ENCODE data around the gene CRCP.
"Not testable (repeated sequence)": the region's sequence is repeated elsewhere in the genome, so short reads cannot be mapped to it uniquely, and the experiment has no call there.

CRCP gene

GRCh38 chr7:66156035-66156434 is 41.4 kb downstream of the CRCP start:
- not testable (repeated sequence) for DNase-seq (ENCODE audit: low spot score)

- no peak for DNase-seq (ENCODE audit: low spot score)
Observed at GRCh38 chr7:66157060-66157459, 42.4 kb downstream of the CRCP start.

GRCh38 chr7:66162622-66163021 is 48.0 kb downstream of the CRCP start:
- no peak for DNase-seq (ENCODE audit: low spot score)

DNA sequence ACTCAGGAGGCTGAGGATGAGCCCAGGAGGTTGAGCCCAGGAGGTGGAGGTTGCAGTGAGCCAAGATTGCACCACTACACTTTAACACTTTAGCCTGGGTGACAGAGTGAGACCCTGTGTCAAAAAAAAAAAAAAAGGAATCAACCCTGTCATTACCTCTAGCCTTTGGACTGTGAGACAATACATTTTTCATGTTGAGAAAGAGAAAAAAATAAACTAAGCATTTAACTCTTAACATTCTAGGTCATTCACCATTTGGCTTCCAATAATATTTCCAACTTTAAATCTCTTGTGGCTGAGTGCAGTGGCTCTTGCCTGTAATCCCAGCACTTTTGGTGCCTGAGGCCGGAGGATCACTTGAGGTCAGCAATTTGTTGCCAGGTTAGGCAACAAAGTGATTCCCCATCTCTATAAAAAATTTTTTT is 48.6 kb downstream of the CRCP start:
- no peak for DNase-seq (ENCODE audit: low spot score)

DNA sequence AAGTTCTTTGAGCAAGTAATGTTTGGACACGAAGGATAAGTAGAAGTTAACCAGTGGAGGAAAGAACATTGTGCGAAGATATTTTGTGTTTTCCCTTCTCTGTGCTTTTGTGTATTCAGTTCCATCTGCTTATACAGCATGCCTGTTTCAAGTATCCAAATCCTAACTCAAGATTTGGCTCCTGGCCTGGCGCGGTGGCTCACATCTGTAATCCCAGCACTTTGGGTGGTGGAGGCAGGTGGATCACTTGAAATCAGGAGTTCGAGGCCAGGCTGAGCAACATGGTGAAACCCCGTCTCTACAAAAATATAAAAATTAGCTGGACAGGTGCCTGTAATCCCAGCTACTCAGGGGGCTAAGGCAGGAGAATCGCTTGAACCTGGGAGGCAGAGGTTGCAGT is 49.7 kb downstream of the CRCP start:
- DNase-seq (ENCODE audit: low spot score): no peak

- DNase-seq (ENCODE audit: low spot score): no peak
Observed at GRCh38 chr7:66167773-66168387, 53.2 kb downstream of the CRCP start.

- no peak for DNase-seq (ENCODE audit: low spot score)
Observed at GRCh38 chr7:66169616-66170015, 55.0 kb downstream of the CRCP start.

- DNase-seq (ENCODE audit: low spot score): no peak
Observed at GRCh38 chr7:66170309-66171231, 55.9 kb downstream of the CRCP start.

DNA sequence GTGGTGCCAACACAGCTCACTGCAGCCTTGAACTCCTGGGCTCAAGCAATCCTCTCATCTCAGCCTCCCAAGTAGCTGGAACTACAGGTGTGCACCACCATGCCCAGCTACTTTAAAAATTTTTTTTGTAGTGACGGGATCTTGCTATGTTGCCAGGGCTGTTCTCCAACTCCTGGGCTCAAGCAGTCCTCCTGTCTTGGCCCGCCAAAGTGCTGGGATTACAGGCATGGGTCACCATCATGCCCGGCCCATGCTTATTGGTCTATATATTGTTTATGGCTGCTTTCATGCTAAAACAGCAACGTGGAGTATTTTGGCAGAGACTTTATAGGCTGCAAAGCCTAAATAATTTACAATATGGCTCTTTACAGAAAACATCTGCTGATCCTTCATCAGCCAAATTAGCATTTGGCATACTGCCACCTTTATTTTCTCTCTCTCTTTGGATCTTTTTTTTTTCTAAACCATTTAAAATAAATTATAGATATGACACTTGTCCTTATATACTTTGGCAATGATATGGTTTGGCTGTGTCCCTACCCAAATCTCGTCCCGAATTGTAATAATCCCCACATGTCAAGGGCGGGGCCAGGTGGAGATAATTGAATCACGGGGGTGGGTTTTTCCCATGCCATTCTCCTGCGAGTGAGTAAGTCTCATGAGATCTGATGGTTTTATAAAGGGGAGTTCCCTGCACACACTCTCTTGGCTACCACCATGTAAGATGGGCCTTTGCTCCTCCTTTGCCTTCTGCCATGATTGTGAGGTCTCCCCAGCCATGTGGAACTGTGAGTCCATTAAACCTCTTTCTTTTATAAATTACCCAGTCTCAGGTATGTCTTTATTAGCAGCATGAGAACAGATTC is 58.1 kb downstream of the CRCP start:
- not testable (repeated sequence) for DNase-seq (ENCODE audit: low spot score)

DNA sequence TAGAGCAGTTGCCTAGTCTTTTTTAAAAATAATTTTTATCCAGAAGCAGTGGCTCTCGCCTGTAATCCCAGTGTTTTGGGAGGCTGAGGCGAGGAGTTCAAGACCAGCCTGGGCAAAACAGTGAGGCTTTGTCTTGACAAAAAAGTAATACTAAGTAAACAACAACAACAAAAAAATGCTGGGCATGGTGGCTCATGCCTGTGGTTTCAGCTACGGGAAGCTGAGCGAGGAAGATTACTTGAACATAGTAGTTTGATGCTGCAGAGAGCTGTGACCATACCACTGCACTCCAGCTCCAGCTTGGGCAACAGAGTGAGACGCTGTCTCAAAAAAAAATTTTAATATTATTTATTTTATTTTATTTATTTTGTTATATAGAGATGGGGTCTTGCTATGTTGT is 59.2 kb downstream of the CRCP start:
- DNase-seq (ENCODE audit: low spot score): no peak

DNA sequence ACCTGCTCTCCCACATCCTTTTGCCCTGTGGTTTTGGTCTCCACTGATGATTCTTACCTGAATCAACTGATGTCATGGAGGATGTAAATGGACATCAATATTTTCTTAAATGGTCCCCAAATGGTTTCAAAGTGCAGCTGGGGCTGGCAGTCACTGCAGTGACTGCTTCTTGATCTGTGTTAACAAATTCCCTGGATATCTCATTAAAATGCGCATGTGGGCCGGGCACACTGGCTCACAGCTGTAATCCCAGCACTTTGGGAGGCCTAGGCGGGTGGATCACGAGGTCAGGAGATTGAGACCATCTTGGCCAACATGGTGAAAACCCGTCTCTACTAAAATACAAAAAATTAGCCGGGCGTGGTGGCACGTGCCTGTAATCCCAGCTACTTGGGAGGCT is 60.4 kb downstream of the CRCP start:
- DNase-seq (ENCODE audit: low spot score): not testable (repeated sequence)

GRCh38 chr7:66176914-66177313 is 62.3 kb downstream of the CRCP start:
- DNase-seq (ENCODE audit: low spot score): no peak

GRCh38 chr7:66178258-66178657 is 63.6 kb downstream of the CRCP start:
- DNase-seq (ENCODE audit: low spot score): no peak

- DNase-seq (ENCODE audit: low spot score): no peak
Observed at GRCh38 chr7:66181329-66181728, 66.7 kb downstream of the CRCP start.

- no peak for DNase-seq (ENCODE audit: low spot score)
Observed at GRCh38 chr7:66181845-66182244, 67.2 kb downstream of the CRCP start.

DNA sequence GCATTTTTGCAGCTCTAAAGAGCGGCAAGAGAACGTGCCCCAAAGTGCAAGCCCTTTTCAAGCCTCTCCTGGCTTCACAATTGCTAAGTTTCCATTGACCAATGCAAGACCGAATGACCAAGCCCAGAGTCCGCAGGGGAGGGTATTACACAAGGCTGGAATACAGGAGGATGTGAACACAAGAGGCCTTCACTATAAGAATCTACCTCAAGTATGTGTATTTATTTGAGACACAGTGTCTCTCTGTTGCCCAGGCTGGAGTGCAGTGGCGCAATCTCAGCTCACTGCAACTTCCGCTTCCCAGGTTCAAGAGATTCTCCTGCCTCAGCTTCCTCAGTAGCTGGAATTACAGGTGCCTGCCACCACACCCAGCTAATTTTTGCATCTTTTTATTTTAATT is 68.3 kb downstream of the CRCP start:
- DNase-seq (ENCODE audit: low spot score): no peak

DNA sequence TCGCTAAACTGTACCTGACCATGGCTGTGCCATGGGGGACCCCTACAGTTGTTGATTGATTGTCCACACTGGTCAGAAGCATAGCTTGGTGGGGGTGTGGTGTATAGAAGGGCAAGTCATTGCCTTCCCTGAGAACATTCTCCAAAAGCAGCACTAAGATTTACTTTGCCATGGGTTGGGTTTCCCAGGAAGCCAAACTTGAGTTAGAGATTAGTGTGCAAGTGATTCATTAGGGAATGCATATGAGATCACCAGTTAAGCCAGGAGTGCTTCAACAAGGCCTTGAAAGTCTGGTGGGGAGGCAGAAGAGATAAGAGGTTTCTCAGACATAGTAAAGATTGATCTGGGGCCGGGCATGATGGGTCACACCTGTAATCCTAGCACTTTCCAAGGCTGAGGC is 69.1 kb downstream of the CRCP start:
- no peak for DNase-seq (ENCODE audit: low spot score)

DNA sequence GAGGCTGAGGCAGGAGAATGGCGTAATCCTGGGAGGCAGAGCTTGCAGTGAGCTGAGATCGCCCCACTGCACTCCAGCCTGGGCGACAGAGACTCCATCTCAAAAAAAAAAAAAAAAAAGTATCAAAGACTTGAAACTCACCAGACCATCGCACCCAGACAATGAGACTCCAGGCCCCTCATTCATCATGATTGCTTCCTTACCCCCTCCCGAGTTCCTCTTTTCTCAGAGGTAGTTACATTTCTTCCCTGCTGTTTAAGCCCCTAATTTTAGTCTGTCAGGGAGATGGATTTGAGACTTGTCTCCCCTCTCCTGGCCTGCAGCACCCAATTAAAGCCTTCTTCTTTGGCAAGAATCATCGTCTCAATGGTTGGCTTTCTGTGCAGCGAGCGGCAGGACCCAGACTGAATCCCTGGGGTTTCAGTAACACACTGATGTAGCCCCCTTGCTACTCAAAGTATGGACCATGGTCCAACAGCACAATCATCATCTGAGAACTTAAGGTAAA is 71.1 kb downstream of the CRCP start:
- DNase-seq (ENCODE audit: low spot score): no peak

- DNase-seq (ENCODE audit: low spot score): no peak
Observed at GRCh38 chr7:66186991-66187390, 72.3 kb downstream of the CRCP start.

DNA sequence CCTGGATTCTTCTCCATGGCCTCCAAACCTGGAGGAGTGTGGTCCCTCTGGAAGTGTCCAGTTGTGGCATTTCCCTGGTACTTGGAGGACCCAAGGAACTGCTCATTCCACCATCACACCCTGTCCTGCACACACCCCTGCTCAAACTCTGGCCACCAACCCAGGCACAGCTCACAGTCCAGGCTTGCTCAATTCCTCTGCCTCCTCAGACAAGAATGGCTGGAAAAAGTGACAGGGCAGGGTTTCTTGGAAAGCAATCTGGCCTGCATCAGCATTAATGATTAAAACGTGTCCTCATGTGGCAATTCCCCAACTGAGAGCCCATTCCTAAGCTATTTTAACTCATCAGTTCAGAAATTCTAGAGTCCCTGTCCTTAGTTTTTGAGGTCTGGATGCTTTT is 73.3 kb downstream of the CRCP start:
- no peak for DNase-seq (ENCODE audit: low spot score)

DNA sequence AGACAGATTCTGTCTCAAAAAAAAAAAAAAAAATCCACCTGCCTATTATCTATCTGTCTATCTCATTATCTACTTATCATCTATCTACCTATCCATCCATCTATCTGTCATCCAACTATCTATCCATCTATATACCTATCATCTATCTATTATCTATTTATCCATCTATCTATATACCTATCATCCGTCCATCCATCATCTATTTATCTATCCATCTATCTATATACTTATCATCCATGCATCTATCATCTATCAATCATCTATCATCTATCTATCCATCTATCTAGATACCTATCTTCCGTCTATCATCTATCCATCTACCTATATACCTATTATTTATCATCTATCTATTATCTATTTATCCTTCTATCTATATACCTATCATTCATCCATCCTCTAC is 74.0 kb downstream of the CRCP start:
- no peak for DNase-seq (ENCODE audit: low spot score)

Data from putamen (tissue), 1 donor.